Breast epithelium (tissue), 4 donors: ENCODE measurements around the gene GNB2. TPM values are rescaled to one million over a fixed set of nuclear protein-coding genes. Genes with fewer than 3 reads are reported as not detected.
"Not testable (repeated sequence)": the region's sequence is repeated elsewhere in the genome, so short reads cannot be mapped to it uniquely, and the experiment has no call there.

Experiments used
- DNase-seq, 2 donors: peaks; one replicate each; pipeline ENCODE4 v3.0.0-alpha.2; 2019; ENCODE audit warnings: low spot score in 2 of 2
- H3K27ac ChIP-seq, 2 donors: fragments of 200-600 bp; sonication (generic) in 1 of 2; one replicate each; pipeline ENCODE4 v1.5.1; 2016 to 2019; ENCODE audit warnings: mild to moderate bottlenecking in 1 of 2
- H3K27me3 ChIP-seq, 2 donors: fragments of 200-600 bp; sonication (generic) in 1 of 2; one replicate each; pipeline versions ENCODE4 v1.5.1 to v1.6.0; 2017 to 2019; ENCODE audit warnings: control low read depth in 1 of 2, mild to moderate bottlenecking in 1 of 2
- H3K36me3 ChIP-seq: fragments of 200-600 bp; one replicate; pipeline ENCODE4 v1.5.1; 2019
- H3K4me1 ChIP-seq, 2 donors: fragments of 200-600 bp; sonication (generic); one replicate each; pipeline ENCODE4 v1.5.1; 2016 to 2019; ENCODE audit warnings: control low read depth in 1 of 2
- H3K4me3 ChIP-seq, 3 donors: fragments of 200-600 bp; sonication (generic); 1 replicate in 2 of 3; 2 replicates in 1 of 3; pipeline ENCODE4 v1.5.1; 2016 to 2019; ENCODE audit warnings: mild to moderate bottlenecking in 3 of 3, moderate library complexity in 2 of 3
- H3K9me3 ChIP-seq, 2 donors: fragments of 200-600 bp; sonication (generic) in 1 of 2; one replicate each; pipeline ENCODE4 v1.5.1; 2016 to 2019; ENCODE audit warnings: control low read depth in 1 of 2
- POLR2A ChIP-seq: fragments of 450-650 bp; IDR thresholded peaks from one replicate; pipeline ENCODE4 v1.6.1; 2016; ENCODE audit warnings: antibody characterized with exemption, mild to moderate bottlenecking, moderate library complexity
- POLR2AphosphoS5 ChIP-seq, 3 donors: sonication (generic); formaldehyde crosslinking; IDR thresholded peaks; one replicate each; pipeline ENCODE4 v1.6.1; 2017; ENCODE audit warnings: antibody characterized with exemption in 3 of 3
- intact Hi-C: fragments of 100-400 bp; cut with DNase I; formaldehyde crosslinking; loops from one replicate; pipeline ENCODE4 v1.15.1; 2023; ENCODE audit warnings: low total_unique reads
- total RNA-seq, 3 donors: library from RNA; depleted of rRNA; stranded (reverse); fragments of >200 nt; gene quantifications; one replicate each; pipeline ENCODE4 v1.1.0, GENCODE V29; 2016
- TF ChIP-seq, protein P1 (sequence below), 3 donors: fragments of 450-650 bp; IDR thresholded peaks; one replicate each; pipeline ENCODE4 v1.5.1; 2016 to 2017; ENCODE audit warnings: antibody characterized with exemption in 3 of 3, mild to moderate bottlenecking in 3 of 3, moderate library complexity in 3 of 3

GNB2 gene
- total RNA-seq, 3 donors from 2014 or later = 113 to 197 (median 173) TPM

DNA sequence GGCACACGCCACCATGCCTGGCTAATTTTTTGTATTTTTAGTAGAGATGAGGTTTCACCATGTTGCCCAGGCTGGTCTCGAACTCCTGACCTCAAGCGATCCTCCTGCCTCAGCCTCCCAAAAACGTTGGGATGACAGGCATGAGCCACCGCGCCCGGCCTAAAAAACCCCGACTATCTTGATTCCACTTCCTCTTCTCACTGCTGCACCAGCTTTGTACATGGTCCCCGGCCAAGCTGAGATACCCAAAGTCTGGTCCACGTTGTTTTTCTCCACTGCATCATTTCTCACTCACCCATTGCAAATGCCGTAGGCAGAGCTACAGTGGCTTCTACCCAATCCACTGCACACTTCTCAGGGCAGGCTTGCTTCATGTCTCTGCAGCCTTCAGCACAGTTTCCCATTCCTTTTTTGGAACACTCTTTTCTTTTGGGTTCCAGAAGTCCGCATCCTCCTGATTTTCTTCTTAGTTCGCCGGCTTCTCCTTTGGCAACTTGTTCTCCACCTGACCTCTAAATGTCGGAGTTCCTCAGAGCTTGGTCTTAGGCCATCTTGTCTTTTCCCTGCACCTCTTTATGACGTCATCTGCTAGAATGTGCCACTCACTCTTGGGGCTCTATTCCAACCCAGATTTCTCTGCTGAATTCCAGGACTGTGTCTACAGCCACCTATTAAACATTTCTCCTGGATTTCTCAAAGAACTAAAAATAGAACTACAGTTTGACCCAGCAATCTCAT, 6.0 kb upstream of the GNB2 start:
- intact Hi-C loops = no loop called here
- no peaks in the 10 kb centered on the region for H3K4me1 ChIP-seq
- TF ChIP-seq, protein P1, sequence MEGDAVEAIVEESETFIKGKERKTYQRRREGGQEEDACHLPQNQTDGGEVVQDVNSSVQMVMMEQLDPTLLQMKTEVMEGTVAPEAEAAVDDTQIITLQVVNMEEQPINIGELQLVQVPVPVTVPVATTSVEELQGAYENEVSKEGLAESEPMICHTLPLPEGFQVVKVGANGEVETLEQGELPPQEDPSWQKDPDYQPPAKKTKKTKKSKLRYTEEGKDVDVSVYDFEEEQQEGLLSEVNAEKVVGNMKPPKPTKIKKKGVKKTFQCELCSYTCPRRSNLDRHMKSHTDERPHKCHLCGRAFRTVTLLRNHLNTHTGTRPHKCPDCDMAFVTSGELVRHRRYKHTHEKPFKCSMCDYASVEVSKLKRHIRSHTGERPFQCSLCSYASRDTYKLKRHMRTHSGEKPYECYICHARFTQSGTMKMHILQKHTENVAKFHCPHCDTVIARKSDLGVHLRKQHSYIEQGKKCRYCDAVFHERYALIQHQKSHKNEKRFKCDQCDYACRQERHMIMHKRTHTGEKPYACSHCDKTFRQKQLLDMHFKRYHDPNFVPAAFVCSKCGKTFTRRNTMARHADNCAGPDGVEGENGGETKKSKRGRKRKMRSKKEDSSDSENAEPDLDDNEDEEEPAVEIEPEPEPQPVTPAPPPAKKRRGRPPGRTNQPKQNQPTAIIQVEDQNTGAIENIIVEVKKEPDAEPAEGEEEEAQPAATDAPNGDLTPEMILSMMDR (IDR thresholded peaks at IDR 0.05) = no peak
- TF ChIP-seq POLR2AphosphoS5 (IDR thresholded peaks at IDR 0.05) (no peak), POLR2A (no peak)
- no peak for DNase-seq
- no peak overlapping the region for H3K4me3 ChIP-seq
- no peaks in the 10 kb centered on the region for H3K9me3 ChIP-seq
- H3K27ac ChIP-seq = no peak overlapping the region
- no peaks in the 10 kb centered on the region for H3K36me3 ChIP-seq
- H3K27me3 ChIP-seq = no peaks in the 10 kb centered on the region

DNA sequence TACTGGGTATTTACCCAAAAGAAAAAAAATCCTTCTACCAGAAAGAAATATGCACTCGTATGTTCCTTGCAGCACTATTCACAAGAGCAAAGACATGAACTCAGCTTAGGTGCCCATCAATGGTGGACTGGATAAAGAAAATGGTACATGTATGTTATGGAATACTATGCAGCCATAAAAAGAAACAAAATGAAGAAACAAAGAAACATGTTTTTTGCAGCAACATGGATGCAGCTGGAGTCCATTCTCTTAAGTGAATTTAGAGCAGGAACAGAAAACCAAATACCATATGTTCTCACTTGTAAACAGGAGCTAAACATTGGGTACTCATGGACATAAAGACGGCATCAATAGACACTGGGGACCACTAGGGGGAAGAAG, 5.5 kb upstream of the GNB2 start:
- Histone ChIP-seq H3K4me1 (no peaks in the 10 kb centered on the region), H3K9me3 (no peaks in the 10 kb centered on the region), H3K4me3 (no peak overlapping the region), H3K36me3 (no peaks in the 10 kb centered on the region), H3K27ac (no peak overlapping the region), H3K27me3 (no peaks in the 10 kb centered on the region)
- intact Hi-C loops = no loop called here
- TF ChIP-seq, protein P1 (IDR thresholded peaks at IDR 0.05) = no peak
- TF ChIP-seq POLR2A (no peak), POLR2AphosphoS5 (IDR thresholded peaks at IDR 0.05) (no peak)
- DNase-seq = no peak

DNA sequence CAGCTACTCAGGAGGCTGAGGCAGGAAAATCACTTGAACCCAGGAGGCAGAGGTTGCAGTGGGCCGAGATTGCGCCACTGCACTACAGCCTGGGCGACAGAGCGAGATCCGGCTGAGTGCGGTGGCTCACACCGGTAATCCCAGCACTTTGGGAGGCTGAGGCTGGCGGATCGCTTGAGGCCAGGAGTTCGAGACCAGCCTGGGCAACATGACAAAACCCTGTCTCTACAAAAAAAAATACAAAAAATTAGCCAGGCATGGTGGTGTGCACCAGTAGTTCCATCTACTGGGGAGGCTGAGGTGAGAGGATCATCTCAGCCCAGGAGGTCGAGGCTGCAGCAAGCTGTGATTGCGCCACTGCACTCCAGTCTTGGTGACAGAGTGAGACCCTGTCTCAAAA, 4.4 kb upstream of the GNB2 start:
- H3K27ac ChIP-seq, H3K4me1 ChIP-seq, DNase-seq, H3K9me3 ChIP-seq, H3K27me3 ChIP-seq, H3K4me3 ChIP-seq, intact Hi-C loops, H3K36me3 ChIP-seq: not testable (repeated sequence)

- Histone ChIP-seq H3K9me3 (no peaks in the 10 kb centered on the region), H3K27ac (no peak overlapping the region), H3K4me1 (no peaks in the 10 kb centered on the region), H3K27me3 (no peaks in the 10 kb centered on the region), H3K36me3 (no peaks in the 10 kb centered on the region), H3K4me3 (no peak overlapping the region)
- intact Hi-C loops = loop anchor here (10.0 kb wide), 1 partner anchor 65 kb away; the partner anchor contains the start of gene PCOLCE
- no peak for DNase-seq
- no peak for TF ChIP-seq POLR2AphosphoS5 (IDR thresholded peaks at IDR 0.05)
- TF ChIP-seq POLR2A = no peak
- TF ChIP-seq, protein P1 (IDR thresholded peaks at IDR 0.05) = no peak
Measured at GRCh38 chr7:100670074-100670473, 3.5 kb upstream of the GNB2 start.

DNA sequence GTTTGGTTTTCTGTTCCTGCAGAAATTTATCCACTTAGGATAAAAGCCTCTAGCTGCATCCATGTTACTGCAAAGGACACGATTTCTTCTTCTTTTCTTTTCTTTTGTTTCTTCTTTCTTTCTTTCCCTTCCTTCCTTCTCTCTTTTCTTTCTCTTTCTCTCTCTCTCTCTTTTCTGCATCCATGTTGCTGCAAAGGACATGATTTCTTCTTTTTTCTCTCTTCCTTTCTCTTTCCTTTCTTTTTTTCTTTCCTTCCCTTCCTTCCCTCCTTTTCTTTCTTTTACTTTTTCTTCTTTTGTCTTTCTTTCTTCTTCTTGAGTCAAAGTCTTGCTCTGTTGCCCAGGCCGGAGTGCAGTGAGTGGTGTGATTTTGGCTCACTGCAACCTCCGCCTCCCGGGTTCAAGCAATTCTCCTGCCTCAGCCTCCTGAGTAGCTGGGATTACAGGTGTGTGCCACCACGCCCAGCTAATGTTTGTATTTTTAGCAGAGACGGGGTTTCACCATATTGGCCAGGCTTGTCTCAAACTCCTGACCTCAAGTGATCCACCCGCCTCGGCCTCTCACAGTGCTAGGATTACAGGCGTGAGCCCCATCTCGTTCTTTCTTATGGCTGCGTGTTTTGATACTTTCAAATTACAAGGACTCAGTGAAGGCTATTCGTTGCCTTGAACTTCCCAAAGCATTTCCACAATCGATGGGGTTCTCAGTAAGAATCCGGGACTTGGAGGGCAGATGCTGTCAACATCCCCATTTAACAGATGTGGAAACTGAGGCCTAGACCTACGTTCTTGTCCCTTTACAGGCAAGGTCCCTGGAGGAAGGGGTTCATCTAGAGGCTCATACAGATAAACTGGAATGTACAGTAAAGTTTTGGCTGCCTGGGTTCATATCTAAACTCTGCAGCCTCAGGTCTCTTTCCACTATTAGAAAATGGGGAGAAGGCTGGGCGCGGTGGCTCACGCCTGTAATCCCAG, 1.9 kb upstream of the GNB2 start:
- no peak for TF ChIP-seq POLR2AphosphoS5 (IDR thresholded peaks at IDR 0.05)
- TF ChIP-seq POLR2A = no peak
- TF ChIP-seq, protein P1 (IDR thresholded peaks at IDR 0.05) = no peak
- no peaks in the 10 kb centered on the region for H3K4me1 ChIP-seq
- no peak overlapping the region for H3K27ac ChIP-seq
- H3K36me3 ChIP-seq = no peaks in the 10 kb centered on the region
- DNase-seq = no peak
- H3K9me3 ChIP-seq = no peaks in the 10 kb centered on the region
- intact Hi-C loops = loop anchor here (10.0 kb wide), 1 partner anchor 67 kb away; the partner anchor contains the start of gene PCOLCE
- no peaks in the 10 kb centered on the region for H3K27me3 ChIP-seq
- no peak overlapping the region for H3K4me3 ChIP-seq
